ENCODE measurements around the gene NTHL1. TPM values are rescaled to one million over a fixed set of nuclear protein-coding genes. Genes with fewer than 3 reads are reported as not detected.
A peak's percentile ranks its signal among the peaks of the same experiment; 100 is the strongest.

NTHL1 gene
- total and polyA plus RNA-seq, 2 of the 13 experiments (the other 11 are each of a cell fraction or from before 2014, with no cell fraction given), result 47.5 to 64.9 TPM

- peak; percentile 90 for TF ChIP-seq MXD1 (CRISPR knock-in tag; IDR thresholded peaks at IDR 0.05)
- TF ChIP-seq KDM4B (CRISPR knock-in tag; IDR thresholded peaks at IDR 0.05), result peak; percentile 33; the same call in 1 of the 2 replicates
- peak; percentile 20 for TF ChIP-seq JARID2 (CRISPR knock-in tag; IDR thresholded peaks at IDR 0.05; ENCODE audit: insufficient replicate concordance)
- no peak for TF ChIP-seq ZNF18 (CRISPR knock-in tag; IDR thresholded peaks at IDR 0.05; ENCODE audit: insufficient replicate concordance)
- TF ChIP-seq ARNT (IDR thresholded peaks at IDR 0.05), result no peak
- TF ChIP-seq RXRA (CRISPR knock-in tag; IDR thresholded peaks at IDR 0.05), result peak; percentile 30
- TF ChIP-seq NCOR1 (IDR thresholded peaks at IDR 0.05; ENCODE audit: borderline replicate concordance, low read length), result no peak
- TF ChIP-seq ARHGAP35 (CRISPR knock-in tag; IDR thresholded peaks at IDR 0.05; ENCODE audit: borderline replicate concordance), result no peak
- no peak for TF ChIP-seq SMAD1 (CRISPR knock-in tag; IDR thresholded peaks at IDR 0.05; ENCODE audit: borderline replicate concordance, low read depth)
- no peak for TF ChIP-seq ZNF724P (CRISPR knock-in tag; IDR thresholded peaks at IDR 0.05; ENCODE audit: borderline replicate concordance)
- no peak for TF ChIP-seq ZNF263 (CRISPR knock-in tag; IDR thresholded peaks at IDR 0.05)
- TF ChIP-seq ZNF792 (CRISPR knock-in tag; IDR thresholded peaks at IDR 0.05), result 0 out of 2 replicates have a peak, but pooled peaks have one; percentile 36
- no peak for TF ChIP-seq GMEB2 (CRISPR knock-in tag; IDR thresholded peaks at IDR 0.05; ENCODE audit: low read depth)
- TF ChIP-seq GMEB1 (CRISPR knock-in tag; IDR thresholded peaks at IDR 0.05; ENCODE audit: borderline replicate concordance), result peak; percentile 76
- peak; percentile 7; the same call in 1 of the 2 replicates for TF ChIP-seq RARA (CRISPR knock-in tag; IDR thresholded peaks at IDR 0.05)
- peak; percentile 96 for TF ChIP-seq DMAP1 (CRISPR knock-in tag; IDR thresholded peaks at IDR 0.05)
- TF ChIP-seq THYN1 (CRISPR knock-in tag; IDR thresholded peaks at IDR 0.05; ENCODE audit: borderline replicate concordance, low read depth), result no peak
- TF ChIP-seq PRMT3 (CRISPR knock-in tag; IDR thresholded peaks at IDR 0.05; ENCODE audit: borderline replicate concordance, low read depth), result no peak
- no peak for TF ChIP-seq SP1 (IDR thresholded peaks at IDR 0.05)
- TF ChIP-seq SP1 (CRISPR knock-in tag; IDR thresholded peaks at IDR 0.05), result peak; percentile 73
- TF ChIP-seq ZSCAN9 (CRISPR knock-in tag; IDR thresholded peaks at IDR 0.05; ENCODE audit: borderline replicate concordance), result peak; percentile 39; the same call in 1 of the 2 replicates
- peak; percentile 6; the same call in 1 of the 2 replicates for TF ChIP-seq MLX (CRISPR knock-in tag; IDR thresholded peaks at IDR 0.05)
- TF ChIP-seq ZFYVE20 (CRISPR knock-in tag; IDR thresholded peaks at IDR 0.05; ENCODE audit: borderline replicate concordance, low read depth), result no peak
- TF ChIP-seq ZNF20 (CRISPR knock-in tag; IDR thresholded peaks at IDR 0.05), result 0 out of 2 replicates have a peak, but pooled peaks have one; percentile 60
- no peak for TF ChIP-seq ZNF383 (CRISPR knock-in tag; IDR thresholded peaks at IDR 0.05; ENCODE audit: borderline replicate concordance)
Measured at GRCh38 chr16:2009791-2010510, 37.7 kb downstream of the NTHL1 start, which contains the start of gene ZNF598 (continued).
